ENCODE results near the gene UBXN6.
A peak's percentile ranks its signal among the peaks of the same experiment; 100 is the strongest.

The UBXN6 gene

DNA sequence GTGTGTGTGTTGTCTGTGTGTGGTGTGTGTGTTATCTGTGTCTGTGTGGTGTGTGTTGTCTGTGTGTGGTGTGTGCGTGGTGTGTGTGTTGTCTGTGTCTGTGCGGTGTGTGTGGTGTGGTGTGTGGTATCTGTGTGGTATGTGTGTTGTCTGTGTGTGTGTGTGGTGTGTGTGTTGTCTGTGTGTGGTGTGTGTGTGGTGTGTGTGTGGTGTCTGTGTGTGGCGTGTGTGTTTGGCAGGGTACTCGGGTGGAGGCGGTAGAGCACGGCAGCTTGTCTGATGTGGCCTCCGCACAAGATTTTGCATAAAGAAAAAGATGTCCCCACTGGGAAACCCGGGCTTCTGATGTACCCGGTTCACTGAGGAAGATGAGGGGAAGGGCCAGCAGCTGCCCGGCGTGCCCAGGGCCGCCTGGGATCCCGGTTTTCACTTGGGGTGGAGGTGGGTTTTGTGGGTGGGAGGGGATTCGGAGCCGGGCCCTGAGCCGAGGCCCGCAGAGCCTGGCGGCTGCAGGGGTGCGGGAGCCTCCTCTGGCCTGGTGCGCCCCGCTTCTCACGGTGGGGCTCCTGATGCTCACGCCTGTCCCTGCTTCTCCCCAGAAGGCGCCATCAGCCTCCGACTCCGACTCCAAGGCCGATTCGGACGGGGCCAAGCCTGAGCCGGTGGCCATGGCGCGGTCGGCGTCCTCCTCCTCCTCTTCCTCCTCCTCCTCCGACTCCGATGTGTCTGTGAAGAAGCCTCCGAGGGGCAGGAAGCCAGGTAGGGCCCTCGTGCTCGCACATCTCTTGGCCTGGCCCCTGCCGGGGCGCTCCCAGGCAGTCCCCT, 35.7 kb upstream of the UBXN6 start:
- no peak for DNase-seq

GRCh38 chr19:4492337-4493103, 34.9 kb upstream of the UBXN6 start:
- DNase-seq, result no peak

DNA sequence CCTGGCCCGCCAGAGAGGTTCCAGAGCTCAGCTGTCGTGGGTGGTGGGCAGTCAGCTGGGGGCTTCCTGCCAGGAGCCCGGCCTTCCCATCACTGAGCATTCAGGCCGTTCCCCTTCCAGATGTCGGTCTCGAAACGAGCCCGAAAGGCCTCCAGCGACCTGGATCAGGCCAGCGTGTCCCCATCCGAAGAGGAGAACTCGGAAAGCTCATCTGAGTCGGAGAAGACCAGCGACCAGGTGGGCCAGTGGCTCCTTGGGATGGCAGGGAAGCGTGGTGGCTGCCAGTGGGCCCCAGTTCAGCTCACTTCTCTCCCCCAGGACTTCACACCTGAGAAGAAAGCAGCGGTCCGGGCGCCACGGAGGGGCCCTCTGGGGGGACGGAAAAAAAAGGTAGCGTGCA, 33.9 kb upstream of the UBXN6 start:
- no peak for DNase-seq

- no peak for DNase-seq
Measured at GRCh38 chr19:4488496-4488895, 30.9 kb upstream of the UBXN6 start.

DNA sequence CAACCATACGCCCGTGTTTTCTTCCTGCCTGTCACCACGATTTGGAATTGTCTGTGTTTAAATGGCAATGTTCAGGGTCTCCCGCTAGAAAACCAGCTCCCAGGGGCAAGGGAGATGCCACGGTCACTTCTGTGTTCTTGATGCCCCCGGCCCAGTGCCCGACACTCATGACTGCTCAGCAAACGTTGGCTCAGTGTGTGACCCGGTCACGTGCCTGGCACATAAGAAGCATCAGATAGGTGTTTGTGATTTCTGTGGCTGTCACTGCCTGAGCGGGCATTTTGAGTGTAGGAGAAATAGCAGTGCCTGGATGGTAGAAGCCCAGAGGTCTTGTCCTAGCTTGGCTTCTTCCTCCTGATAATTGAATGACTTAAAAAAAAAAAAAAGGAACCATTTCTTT, 30.0 kb upstream of the UBXN6 start:
- no peak for DNase-seq

- DNase-seq, result no peak
Measured at GRCh38 chr19:4483385-4483784, 25.8 kb upstream of the UBXN6 start.

- DNase-seq, result no peak
Measured at GRCh38 chr19:4482721-4483364, 25.2 kb upstream of the UBXN6 start.

GRCh38 chr19:4477034-4477801, 19.6 kb upstream of the UBXN6 start:
- DNase-seq, result no peak

- DNase-seq, result no peak
Measured at GRCh38 chr19:4474514-4475022, 17.0 kb upstream of the UBXN6 start.

DNA sequence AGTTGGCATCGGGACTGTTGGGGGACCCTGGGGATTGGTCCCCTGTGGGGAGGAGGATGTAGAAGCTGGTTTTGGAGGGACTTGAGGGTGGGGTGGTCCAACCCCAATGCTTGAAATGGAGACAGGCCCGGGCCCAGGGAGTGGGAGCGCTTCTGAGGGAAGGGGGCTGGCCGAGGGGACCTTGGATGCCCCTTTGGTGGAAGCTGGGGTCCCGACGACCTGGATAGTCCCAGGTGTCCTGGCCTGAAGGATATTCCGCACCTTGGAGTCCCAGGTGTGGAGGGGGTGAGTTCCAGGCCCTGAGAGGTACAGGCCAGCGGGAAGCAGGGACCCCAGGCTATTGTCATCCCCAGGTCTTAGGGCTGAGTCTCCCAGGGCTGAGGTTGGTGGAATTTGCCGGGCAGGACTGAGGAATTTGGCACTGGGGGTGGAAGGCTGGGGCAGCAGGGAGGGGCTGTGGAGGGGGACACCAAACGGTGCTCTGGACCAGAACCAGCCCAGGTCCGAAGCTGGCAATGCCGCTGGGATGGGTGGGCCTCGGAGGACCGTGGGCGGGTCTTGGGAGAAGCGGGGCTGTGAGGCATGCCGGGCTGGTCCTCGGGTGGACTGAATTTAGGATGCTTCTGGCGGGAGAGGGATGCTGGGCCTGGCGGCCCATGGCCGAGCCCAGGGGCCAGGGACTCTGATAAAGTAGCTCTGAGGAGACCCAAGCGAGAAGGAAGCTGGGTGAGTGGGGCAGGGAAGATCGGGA, 16.3 kb upstream of the UBXN6 start:
- no peak for DNase-seq

- DNase-seq, result no peak
Measured at GRCh38 chr19:4473011-4473762, 15.6 kb upstream of the UBXN6 start.

- peak; percentile 93 for DNase-seq
Measured at GRCh38 chr19:4472174-4472974, 14.8 kb upstream of the UBXN6 start, which contains the start of gene HDGFL2. Gene HDGFL2, plus strand, starts transcription at chr19:4472297. Its CDS starts 54 bp downstream, at chr19:4472351.

GRCh38 chr19:4471403-4472173, 14.0 kb upstream of the UBXN6 start:
- peak; percentile 91 for DNase-seq

DNA sequence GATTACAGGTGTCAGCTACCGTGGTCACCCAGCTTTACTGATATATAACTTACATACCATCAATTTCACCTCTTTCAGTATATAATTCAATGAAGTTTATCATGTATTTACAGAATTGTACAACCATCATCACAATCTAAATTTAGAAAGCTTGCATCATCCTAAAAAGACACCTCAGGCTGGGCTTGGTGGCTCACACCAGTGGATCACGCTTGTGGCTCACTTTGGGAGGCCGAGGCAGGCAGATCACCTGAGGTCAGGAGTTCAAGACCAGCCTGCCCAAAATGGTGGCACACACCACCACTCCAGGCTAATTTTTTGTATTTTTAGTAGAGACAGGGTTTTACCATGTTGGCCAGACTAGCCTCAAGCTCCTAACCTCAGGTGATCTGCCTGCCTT, 10.2 kb upstream of the UBXN6 start:
- no peak for DNase-seq

DNA sequence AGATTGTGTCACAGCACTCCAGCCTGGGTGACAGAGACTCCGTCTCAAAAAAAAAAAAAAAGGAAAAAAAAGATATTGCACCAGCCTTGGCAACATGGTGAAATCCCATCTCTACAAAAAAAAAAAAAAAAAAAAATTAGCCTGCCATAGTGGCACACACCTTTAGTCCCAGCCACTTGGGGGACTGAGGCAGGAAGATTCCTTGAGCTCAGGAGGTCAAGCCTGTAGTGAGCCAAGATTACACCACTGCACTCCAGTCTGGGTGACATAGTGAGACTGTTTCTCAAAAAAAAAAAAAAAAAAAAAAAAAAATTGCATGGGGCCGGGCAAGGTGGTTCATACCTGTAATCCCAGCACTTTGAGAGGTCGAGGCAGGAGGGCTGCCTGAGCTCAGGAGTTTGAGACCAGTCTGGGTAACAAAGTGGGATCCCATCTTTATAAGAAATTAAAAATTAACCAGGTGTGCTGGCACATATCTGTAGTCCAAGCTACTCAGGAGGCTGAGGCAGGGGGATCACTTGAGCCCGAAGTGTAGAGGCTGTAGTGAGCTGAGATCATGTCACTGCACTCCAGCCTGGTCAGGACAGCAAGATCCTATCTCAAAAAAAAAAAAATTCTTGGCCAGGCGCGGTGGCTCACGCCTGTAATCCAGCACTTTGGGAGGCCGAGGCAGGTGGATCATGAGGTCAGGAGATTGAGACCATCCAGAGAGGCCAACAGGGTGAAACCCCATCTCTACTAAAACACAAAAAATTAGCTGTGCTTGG, 7.4 kb upstream of the UBXN6 start:
- no peak for DNase-seq

DNA sequence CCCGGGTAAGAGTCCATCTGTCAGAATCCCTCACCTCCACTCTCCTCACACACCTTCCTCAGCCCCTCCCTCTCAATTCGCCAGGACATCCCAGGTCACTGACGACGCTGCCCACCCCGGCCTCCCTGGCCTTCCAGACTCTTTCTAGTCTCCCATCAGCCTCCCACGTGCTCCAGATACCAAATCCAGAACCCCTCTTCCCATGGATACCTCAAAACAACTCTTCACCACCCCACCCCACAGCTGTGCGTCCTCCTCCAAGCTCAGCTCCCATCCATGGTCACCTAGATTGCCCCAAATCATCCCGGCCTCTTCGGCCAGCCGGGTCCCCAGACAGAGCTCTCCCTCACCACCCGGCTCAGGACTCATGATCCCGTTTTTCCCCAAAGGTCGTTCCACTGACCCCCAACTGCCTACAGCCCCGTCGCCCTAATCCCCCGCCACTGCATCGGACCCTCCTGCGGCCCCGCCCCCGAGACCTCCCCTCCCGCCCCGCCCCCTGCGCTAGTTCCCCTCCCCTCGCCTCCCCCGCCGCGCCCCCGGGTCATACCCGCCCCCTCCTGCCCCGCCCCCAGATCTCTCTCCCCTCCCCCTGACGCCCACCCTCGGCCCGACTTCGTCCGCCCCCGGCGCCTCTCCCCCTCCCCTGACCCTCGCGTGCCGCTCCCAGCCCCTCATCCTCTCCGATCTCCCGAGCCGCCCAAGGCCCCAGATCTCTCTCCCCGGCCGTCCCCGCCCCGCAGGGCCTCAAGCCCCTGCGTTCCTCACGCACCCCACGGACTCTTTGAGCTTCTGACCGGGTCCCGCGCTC, 546 bp downstream of the UBXN6 start:
- DNase-seq, result peak; percentile 52

DNA sequence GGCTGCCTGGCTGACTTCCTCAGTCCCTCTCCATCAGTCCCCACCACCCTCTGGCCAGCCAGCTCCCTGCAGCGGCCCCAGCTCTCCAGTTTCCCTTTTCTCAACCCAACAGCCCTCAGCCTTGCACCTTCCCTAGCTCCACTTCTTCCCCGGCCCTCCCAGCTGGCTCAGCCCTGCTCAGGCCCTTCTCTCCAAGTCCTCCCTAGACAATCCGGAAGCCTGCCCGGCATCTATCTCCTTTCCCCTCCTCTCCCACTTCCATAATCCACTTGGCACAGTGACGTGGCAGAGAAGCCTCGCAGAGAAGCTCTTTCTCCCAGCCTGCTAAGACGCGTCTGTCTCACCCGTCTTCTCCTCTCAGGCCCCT, 1.1 kb downstream of the UBXN6 start:
- DNase-seq, result no peak

Measured in stimulated activated CD4-positive, alpha-beta T cell treated with anti-CD3 and anti-CD28 coated beads, Interleukin-12 subunit alpha, Interleukin-12 subunit beta, amount 100 ng/mL, for 4 hours (primary cell).